SHP77 (cell line): ENCODE measurements around the gene UBE4B.

Source experiments
- DNase-seq, 2 experiments: peaks; one replicate each; lab custom pipeline; 2025; lab: John Stamatoyannopoulos, UW

UBE4B gene

GRCh38 chr1:10042746-10043145, 10.0 kb downstream of the UBE4B start:
- no peak for DNase-seq

GRCh38 chr1:10045480-10046355, 13.0 kb downstream of the UBE4B start:
- no peak for DNase-seq

- DNase-seq, result no peak
Observed at GRCh38 chr1:10046356-10047085, 13.8 kb downstream of the UBE4B start.

GRCh38 chr1:10048601-10049000, 15.8 kb downstream of the UBE4B start:
- DNase-seq, result no peak

- DNase-seq, result no peak
Observed at GRCh38 chr1:10050611-10051010, 17.9 kb downstream of the UBE4B start.

GRCh38 chr1:10051656-10052055, 18.9 kb downstream of the UBE4B start:
- no peak for DNase-seq

- DNase-seq, result no peak
Observed at GRCh38 chr1:10052347-10052746, 19.6 kb downstream of the UBE4B start.

GRCh38 chr1:10054465-10054864, 21.7 kb downstream of the UBE4B start:
- DNase-seq, result no peak

- peak in 1 of 2 experiments; percentile 1 for DNase-seq
Observed at GRCh38 chr1:10056599-10056987, 23.8 kb downstream of the UBE4B start.

GRCh38 chr1:10057343-10057742, 24.6 kb downstream of the UBE4B start:
- no peak for DNase-seq

GRCh38 chr1:10057796-10058195, 25.0 kb downstream of the UBE4B start:
- no peak for DNase-seq

GRCh38 chr1:10059342-10059718, 26.6 kb downstream of the UBE4B start:
- no peak for DNase-seq

GRCh38 chr1:10060311-10061100, 27.7 kb downstream of the UBE4B start:
- no peak for DNase-seq

GRCh38 chr1:10061276-10061675, 28.5 kb downstream of the UBE4B start:
- DNase-seq, result no peak

GRCh38 chr1:10063878-10064277, 31.1 kb downstream of the UBE4B start:
- DNase-seq, result no peak

- no peak for DNase-seq
Observed at GRCh38 chr1:10064416-10065343, 31.9 kb downstream of the UBE4B start.

- DNase-seq, result no peak
Observed at GRCh38 chr1:10065344-10065685, 32.6 kb downstream of the UBE4B start.

GRCh38 chr1:10065760-10066159, 33.0 kb downstream of the UBE4B start:
- DNase-seq, result no peak

GRCh38 chr1:10068605-10069294, 36.0 kb downstream of the UBE4B start:
- DNase-seq, result no peak

GRCh38 chr1:10070206-10070605, 37.4 kb downstream of the UBE4B start:
- DNase-seq, result no peak

GRCh38 chr1:10071640-10072039, 38.9 kb downstream of the UBE4B start:
- DNase-seq, result no peak
